H1 (cell line): ENCODE measurements around the gene PXDN.

Source experiments
- FOSL1 ChIP-seq: IDR thresholded peaks from 2 replicates; pipeline ENCODE4 v1.6.1; 2011; ENCODE audit warnings: mild to moderate bottlenecking, low read depth, low read length, moderate library complexity; ENCODE audit not compliant: insufficient read depth
- KDM1A ChIP-seq: fragments of 200-600, 300-600 bp; sonication (generic); IDR thresholded peaks from 2 replicates; pipeline ENCODE4 v1.7.1; 2016; ENCODE audit warnings: mild to moderate bottlenecking, low read length, borderline replicate concordance
- SRF ChIP-seq: IDR thresholded peaks from 2 replicates; pipeline ENCODE4 v1.6.1; 2011; ENCODE audit warnings: mild to moderate bottlenecking, low read depth, low read length, moderate library complexity
- TAF1 ChIP-seq: IDR thresholded peaks from 2 replicates; pipeline ENCODE4 v1.6.1; 2011; ENCODE audit warnings: mild to moderate bottlenecking, low read depth, low read length
- TF ChIP-seq, protein P1 (sequence below), 3 experiments: IDR thresholded peaks; 1 replicate in 2 of 3; 2 replicates in 1 of 3; pipeline versions ENCODE4 v1.5.1 to v1.6.1; 2011; ENCODE audit warnings: low read length in 3 of 3, mild to moderate bottlenecking in 3 of 3, inconsistent platforms in 2 of 3, low read depth in 1 of 3, moderate library complexity in 1 of 3; ENCODE audit not compliant: insufficient read depth in 1 of 3; ENCODE audit errors: control extremely low read depth in 1 of 3

DNA sequence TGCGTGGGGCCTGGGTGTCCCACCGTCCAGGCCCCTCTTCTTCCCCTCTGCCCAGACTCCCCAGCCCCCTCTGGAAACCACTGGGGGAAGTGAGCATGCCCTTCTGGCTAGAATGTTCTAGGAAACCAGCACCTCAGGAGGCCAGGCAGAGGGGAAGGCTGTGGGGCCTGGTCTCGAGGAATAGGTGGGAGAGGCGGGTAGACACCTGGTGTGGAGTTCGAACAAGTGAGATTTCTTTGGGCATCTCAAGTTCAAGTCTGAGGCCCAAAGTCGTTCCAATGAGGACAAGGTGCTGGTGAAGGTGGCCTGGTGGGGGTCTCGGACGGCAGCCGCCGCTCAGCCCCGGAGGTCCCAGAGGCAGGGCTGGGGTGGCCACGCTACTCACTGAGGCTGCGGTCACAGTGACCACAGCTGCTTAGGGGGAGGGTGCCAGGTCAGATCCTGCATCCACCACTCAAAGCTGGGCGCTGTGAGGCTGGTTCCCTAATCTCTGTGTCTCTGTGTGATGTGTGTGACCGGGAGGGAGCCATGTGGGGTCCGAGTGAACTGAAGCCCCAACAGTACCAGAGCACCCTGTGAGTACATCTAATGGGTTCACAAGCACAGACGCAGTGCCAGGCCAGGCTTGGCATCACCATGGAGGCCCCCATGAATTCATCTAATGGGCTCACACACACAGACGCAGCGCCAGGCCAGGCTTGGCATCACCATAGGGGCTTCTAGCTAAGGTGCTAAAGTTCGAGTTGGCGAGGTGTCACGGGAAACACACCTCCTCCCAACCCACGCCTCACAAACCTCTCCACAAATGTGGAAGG is 26.5 kb upstream of the PXDN start:
- TF ChIP-seq, protein P1, sequence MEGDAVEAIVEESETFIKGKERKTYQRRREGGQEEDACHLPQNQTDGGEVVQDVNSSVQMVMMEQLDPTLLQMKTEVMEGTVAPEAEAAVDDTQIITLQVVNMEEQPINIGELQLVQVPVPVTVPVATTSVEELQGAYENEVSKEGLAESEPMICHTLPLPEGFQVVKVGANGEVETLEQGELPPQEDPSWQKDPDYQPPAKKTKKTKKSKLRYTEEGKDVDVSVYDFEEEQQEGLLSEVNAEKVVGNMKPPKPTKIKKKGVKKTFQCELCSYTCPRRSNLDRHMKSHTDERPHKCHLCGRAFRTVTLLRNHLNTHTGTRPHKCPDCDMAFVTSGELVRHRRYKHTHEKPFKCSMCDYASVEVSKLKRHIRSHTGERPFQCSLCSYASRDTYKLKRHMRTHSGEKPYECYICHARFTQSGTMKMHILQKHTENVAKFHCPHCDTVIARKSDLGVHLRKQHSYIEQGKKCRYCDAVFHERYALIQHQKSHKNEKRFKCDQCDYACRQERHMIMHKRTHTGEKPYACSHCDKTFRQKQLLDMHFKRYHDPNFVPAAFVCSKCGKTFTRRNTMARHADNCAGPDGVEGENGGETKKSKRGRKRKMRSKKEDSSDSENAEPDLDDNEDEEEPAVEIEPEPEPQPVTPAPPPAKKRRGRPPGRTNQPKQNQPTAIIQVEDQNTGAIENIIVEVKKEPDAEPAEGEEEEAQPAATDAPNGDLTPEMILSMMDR (IDR thresholded peaks at IDR 0.05; ENCODE audit: control extremely low read depth in 1 of 3, insufficient read depth in 1 of 3, low read depth in 1 of 3, low read length in 3 of 3): no peak
- no peak for TF ChIP-seq KDM1A
- TF ChIP-seq SRF: no peak
- no peak for TF ChIP-seq FOSL1
- TF ChIP-seq TAF1: no peak
